T-helper 9 cell (primary cell): ENCODE data around the gene MED9.

Experiments used
- DNase-seq: peaks from one replicate; pipeline ENCODE4 v3.0.0-alpha.2; 2020

The MED9 gene

DNA sequence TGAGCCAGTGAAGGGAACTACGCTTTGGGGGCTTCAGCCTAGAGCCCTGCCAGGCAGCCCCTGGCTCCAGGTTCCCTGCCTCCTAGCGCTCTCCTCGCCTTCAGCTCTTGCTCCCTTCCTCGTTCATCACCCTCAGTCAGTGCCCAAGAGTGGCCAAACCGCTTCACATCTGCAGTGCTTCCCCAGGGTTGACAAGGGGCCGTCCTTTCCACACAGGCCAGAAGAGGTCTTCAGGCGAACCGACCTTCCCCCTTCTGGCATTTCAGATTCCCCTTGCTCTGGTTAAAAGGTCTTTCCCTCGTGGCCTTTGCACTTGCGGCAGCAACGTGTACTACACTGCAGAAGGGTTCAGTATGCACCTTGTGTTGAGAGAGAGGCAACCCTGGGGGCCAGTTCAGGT lies 15.3 kb downstream of the MED9 start:
- no peak for DNase-seq

DNA sequence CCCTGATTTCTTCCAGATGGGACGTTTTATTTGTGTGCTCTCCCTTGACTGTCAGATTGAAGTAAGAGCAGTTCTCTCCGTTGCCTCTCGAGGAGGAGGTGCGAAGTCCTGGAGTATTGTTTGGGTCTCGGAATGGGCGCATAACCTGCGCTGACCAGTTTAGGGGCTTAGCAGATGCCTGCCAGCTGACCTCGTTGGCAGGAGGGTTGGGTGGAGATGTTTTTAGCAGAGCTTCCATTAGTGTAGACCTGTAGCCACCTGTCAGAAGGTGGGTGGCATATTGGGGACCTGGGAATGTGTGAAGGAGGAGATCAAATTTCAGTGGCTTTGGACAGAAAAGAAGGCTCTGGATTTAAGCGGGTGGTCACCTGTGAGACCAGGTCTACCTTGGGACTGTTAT lies 15.8 kb downstream of the MED9 start:
- no peak for DNase-seq

DNA sequence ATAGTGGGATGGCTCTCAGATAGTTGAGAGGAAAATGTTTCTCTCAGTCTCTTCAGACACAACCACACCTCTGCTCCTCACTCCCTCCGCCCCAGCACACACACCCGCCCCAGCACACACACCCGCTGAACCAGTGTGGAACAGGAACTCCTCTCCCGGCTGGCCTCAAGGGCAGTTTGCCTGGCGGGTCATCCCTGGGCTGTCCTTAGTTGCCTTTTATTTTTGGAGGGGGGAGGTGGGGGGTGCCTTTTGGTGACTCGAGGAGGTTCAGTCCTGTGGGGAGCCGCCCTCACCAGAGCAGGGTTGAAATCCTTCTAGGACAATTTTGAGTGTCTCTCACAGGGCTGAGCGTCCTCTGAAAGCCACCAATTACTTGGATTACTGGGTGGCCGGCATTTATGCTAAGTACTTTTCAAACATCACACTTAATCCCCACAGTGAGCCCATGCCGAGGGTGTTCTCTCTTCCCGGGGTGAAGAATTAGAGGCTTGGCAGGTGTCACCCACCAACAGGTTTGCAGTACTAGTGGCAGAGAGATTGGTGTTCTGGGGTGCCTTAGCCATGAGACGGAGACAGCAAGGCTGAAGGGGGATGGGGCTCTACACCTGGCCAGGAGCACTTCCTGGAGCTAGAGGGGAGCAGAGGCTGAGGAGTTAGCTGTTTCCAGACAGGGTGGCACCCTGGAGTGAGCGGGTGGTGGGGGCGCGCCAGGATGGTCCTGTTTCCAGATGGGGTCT lies 16.6 kb downstream of the MED9 start:
- no peak for DNase-seq

DNA sequence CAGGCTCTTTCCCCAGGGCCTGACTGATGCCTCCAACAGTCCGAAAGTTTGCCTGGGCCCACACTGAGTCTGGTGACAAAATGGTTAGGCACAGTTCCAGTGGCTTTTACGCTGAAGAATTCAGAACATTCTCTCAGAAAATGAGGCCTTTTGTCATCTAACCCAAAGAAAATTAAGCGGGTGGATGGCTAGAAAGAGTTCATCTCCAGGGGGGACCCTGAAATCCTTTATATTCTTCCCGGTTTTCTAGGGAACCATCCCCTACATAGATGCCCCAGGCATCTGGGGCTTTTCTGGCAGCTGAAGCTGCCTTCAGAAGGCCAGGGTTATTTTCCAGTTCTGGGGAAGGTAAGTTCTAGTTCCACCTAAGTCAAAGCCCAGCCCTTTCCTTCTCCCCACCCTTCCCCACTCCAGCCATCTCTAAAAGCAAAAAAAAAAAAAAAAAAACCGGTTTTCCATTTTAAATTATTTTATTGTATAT lies 17.2 kb downstream of the MED9 start:
- no peak for DNase-seq

DNA sequence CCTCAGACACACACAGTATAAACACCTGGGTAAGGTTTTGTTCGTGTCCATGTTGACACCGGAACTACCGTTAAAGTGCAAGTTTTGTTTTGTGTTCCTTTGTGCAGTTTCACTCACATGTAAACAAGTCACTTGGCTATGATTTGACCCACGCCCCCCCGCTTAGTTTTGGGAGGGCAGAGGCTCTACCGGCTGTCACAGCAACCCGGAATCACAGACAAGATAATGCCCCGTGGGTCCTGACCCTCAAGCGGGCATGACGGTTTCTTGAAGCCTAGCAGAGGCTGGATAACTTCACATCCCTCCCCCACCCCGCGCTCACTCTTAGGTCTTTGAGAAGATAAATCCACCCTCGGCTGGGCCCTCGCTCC lies 17.7 kb downstream of the MED9 start:
- no peak for DNase-seq

DNA sequence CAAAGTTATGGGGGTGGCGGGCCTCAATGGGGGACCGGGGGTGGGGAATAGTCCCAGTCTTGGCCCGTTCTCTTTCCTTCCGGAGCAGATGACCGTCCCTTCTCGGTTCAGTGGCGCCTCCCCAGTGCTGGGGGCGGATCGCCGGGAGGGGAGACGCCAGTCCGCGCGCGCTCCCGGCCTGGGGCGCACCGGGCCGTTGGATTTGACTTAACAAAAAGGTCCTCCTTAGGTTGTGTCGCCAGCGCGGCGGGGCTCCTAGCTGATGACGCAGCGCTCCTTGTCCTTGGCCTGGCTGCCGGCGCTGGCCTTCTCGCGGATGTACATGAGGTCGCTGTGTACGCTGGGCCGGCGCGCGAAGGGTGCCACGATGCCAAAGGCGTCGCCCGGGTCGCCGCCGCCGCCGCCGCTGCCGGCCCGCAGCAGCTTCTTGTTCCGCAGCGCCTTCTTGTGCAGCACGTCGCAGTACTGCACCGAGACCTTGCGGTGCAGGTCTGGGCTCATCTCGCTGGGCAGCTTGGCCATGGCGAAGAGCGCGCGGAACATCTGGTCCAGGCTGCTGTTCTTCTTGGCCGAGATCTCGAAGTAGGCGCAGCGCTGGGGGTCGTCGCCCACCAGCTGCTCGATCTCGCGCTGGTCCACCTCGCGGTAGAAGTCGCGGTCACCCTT lies 18.2 kb downstream of the MED9 start:
- no peak for DNase-seq

DNA sequence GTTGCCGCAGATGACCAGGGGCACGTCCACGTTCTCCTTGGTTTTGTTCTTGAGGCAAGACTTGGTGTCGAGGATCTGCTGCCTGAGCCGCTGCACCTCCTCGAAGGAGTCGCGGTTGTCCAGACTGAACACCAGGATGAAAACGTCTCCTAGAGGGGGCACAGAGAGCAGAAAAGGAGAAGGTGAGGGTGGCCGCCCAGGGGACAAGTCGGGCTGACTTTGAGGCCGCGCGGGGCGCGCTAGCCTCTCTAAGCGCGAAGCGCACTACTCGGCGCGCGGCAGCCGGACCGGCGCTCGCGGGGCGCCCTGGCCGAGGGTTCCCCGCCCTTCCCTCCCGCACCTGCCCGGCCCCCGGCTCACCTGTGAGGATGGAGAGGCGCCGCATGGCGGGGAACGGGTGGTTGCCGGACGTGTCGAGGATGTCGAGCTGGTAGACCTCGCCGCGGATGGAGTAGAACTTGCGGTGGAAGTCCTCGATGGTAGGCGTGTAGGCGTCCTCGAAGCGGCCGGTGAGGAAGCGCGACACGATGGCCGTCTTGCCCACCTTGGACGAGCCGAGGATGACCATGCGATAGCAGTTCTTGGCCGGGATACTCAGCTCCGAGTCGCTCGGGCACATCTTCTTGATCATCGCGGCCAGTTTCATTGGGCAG lies 18.9 kb downstream of the MED9 start:
- peak; percentile 10 for DNase-seq

DNA sequence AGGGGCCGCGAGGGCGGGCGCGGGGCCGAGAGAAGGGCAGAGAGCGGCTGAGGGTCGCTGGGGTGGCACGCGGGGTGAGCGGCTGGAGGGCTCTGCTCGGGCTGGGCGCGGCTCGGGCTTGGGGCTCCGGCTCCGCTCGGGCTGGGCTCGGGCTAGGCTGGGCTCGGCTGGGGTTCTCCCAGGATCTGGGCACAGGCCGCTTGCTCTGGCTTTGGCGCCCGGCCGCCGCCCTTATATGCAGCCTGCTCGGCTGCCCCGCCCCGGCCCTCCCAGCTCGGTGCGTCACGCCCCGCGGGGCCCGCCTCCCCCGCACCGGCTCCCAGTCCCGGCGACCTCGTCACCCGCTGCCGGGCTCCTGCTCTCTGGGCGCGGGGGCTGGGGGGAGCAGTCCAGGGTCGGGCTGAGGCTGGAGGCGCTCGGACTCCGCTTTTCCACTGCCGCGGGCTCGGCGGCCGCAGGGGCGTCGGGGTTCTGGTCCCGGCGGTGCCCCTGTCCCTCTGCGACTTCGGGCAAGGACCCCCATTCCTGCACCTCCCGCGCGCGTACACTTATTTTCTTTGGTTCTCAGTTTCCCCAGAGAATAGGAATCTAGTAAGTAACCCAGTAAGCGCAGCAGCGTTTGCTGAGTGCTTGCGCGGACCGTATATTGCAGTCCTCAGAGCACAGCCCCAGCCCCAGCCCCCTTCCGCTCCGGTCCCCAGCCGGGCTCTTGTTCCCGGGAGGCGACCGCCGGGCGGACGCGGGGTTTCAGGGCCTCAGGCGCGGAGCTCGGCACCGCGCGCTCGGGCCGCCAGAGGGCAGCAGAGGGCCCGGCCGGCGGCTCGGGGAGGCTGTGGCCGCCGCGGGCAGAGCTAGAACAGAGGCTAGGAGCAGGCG lies 19.6 kb downstream of the MED9 start, which contains the start of gene RASD1:
TSS of gene RASD1 (minus strand) at position 207 of the 876 bp plus-strand sequence. CDS start 214 bp downstream, outside the sequence.
- DNase-seq: peak; percentile 73

DNA sequence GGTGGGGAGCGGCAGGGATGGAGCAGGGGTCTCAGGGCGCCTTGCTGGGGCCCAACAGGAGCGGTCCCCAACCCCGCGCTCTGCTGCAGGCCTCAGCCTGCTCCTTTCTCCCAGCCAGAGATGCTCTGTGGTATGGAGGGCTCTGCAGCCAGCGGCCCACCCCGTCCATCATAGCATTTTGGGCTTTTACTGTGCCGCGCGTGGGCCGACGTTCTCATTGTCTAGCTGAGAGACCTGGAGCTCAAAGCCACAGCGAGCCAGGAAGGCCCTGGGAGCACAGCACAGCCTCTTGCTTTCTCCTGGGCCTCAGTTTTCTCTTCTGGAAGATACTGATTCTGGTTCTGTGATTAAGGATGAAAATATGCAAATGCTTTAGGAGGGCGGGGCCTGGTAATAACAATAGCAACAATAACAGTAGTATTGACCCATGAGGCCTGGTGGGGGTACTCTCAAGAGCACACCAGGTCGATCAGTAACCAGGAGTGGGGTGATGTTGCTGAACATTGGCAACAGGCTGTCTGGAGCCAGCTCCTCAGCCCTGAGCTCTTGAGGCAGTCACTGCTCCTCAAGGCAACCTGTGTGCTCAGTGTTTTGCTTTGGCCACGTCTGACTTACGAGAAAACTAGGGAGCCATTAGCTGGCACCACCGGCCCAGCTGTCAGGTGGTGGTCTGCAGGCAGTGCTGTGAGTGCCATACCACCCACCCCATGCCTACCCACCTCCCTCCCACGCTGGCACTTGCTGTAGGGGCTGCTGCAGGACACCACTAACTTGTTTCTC lies 20.5 kb downstream of the MED9 start:
- no peak for DNase-seq

DNA sequence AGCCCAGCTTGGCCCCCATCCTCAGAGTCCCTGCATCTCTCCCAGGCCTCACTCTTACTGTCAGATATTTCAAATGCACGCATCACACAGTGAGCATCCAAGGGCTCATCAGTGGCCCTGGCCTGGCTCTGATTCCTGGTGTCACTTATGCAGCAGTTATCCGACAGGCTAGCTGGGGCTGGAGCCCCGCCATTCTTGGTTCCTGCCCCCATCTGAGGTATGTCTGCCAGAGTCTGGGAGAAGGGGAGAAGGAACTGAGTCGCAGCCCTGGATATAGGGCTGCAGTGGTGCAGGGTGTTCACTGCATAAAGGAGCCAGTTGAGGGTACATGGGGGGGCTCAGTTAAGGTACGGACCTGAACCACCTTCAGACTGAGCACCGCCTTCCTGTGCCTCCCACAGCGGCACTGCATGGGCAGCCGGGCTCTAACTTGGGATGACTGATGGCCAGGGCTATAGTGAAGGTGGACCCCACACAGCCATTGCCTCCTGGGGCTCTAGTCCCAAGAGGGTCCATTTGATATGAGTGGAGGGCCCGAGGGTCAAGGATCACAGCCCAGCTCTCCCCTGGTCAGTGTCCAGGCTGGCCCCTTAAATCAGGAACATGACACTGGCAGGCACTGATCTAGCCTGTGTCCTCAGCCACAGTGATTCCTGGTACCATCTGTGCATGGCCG lies 21.2 kb downstream of the MED9 start:
- no peak for DNase-seq

DNA sequence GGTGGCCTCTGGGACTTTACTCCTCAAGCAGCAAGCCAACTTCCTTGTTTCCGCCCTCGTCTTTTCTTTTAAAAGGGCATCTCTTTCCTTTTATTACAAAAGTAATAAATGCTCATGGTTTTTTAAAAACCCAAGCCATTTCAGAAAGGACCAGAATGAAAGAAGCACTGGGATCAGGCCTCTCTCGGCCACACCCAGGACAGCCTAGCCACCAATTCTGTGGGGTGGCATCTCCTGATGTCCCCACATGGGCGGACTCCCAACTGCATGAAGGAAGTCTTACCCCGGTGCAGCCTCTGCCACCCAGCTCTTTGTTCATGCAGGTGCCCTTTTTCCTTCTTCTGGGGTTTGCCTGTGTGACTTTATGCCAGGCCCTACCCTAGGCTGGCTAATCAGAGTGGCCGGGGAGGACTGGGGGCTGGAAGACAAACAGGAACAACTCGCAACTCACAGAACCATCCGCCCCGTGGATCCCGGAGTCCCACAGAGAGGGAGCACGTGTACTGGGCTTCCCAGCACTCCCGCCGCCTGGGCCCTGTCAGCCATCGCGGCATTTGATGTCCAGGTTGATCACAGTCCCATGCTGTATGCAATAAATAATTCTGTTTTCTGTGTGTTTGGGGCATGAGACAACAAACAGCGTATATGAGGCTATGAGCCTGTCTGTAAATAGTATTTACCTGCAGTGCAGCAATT lies 22.0 kb downstream of the MED9 start:
- no peak for DNase-seq

DNA sequence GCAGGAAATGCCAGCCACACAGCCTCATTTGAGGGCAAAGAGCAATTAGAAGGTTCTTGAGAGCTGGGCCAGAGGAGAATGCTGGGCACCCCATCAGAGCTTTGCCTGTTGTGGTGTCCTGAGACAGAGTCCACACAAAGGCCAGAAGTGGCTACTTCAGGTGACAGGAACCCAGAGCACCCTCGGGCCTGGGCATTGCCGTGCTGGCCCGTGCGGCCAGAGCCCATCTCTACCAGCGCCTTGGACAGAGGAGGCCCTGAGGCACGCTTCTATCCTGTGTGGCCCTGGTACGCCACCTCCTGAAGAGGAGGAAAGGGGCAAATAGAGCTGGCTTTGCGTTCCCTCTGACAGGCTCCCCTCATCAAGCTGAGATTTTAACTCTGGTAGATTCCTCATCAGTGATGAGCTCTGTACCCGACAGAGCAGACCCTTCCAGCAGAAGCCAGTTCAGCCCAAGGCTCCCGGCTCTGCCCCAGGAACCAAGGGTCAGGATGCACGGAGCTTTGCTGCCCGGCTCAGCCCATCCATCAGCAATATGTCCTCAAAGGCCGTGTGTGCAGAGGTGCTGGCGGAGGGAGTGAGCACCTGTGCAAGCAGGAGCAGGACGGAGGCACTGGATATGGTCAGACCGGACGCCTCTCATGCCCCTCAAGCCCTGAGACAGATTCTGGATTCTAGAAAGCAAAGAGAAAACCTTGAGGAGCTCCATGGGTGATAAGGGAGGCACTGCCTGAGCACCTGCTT lies 22.8 kb downstream of the MED9 start:
- DNase-seq: no peak

DNA sequence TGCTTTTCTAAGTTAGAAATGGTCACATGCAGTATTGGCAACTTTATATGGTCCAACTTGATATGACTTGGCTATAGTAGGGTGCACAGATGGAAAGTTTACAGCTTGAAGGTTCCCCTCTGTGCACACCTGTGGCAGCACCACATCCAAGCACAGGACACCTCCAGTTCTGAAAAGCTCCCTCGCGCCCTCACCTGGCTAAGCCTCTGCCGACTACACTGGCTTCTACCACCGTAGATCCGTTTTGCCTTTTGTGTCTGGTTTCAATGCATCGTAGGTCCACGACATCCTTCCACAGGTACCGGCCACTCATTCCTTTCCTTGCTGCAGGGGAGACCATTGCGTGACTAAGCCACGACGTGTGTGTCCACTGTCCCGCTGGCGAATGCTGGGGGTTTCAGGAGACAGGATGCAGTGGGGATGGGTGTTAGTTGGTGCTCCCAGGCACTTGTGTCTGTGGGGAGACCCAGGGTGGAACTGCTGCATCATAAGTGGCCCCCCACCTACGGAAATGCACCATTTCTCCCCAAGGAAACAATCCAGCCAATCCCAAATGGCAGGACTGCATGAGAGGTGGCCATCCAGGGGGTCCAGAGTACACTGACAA lies 24.3 kb downstream of the MED9 start:
- DNase-seq: no peak

DNA sequence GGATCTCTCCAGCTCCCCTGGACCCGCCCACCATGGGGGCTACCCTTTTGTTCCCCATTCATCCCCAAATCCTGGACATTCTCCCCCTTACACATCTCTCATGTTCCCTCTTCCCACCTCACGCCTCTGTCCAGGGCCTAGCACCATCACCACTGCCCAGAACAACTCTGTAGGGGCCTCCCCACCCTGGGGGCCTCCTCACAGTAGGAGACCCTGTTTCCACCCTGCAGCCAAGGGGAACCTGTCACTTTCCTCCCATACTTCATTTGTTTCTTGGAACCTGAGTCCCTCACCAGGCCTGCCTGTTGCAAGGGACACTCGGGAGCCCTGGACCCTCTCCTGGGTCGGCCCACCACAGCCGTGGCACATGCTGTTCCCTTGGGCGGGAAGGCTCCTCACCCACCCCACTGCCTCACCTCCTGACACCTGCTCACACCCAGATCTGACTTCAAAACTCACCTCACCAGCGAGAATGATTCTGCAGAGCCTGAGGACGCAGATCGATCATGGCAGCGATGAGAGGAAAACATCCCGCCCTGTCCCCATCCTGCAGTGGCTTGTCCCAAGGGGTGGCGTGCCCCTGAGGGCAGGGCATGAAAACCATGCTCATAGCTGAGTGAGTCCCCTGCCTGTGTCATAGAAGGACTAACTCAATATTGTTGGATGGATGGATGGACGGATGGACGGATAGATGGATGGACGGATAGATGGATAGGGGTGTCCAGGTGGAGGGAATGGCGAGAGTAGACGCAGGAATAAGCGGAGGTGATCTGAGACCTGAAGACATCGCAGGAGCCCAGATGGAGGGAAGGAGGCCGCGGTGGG lies 26.2 kb downstream of the MED9 start:
- DNase-seq: no peak

DNA sequence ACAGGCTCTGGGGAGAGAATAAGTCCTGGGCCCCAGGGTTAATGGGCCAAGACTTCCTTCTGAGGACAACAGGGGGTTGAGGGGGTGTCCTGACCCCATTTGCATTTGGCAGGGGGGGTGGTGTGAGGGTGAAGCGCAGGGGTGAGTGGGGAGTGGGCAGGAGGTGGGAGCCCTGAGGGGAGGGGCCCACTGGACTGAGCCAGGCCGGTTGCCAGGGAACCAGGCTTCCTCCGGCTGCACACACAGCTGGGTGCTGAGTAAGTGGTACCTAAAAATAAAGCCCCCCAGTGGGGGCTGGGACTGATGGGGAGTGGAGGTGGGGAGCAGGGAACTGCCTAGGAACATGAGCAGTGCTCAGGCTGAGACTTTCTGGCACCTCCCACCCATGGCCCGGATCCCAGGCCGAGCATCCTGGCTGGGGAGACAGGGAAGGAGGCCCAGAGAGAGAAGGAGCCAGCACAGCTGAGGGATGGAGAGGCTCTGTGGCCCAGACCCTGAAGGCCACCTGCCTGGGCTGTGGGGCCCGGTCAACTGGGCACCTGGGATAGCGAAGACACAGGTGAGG lies 26.8 kb downstream of the MED9 start:
- DNase-seq: no peak

DNA sequence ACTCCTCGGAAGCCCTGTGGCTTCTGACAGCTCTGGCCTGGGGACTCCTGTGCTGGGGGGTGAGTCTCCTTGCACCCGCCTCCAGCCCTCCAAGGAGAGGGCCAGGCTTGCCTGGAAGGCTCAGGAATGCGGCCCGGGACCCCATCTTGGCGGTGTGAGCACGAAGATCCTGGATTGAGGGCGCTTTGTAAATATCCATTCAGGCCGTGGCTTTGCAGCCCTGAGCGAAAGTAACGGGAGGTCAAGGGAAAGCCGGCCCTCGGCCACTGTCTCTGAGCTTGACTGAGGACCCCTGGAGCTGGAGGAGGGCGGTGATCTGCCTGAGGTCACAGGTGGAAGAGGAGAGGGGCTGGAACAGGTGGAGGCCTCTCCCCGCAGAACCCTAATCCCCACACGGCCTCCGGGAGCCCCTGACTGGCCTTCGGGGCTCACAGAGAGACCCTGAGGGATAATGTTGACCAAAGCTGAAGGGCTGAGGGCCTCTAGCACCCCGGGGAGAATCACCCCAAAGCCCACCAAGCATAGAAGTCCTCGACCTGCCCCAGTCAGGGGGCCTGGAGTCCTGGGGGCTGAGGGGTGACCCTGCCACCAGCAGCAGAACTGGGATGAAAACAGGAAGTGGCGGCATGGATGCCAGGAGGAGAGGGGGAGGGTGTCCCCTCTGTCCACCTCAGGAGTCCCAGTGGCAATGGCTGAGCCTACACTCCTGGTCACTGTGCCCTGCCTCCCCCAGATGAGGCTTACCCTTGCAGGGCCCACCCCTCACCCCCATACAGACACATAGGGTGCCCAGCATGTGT lies 27.7 kb downstream of the MED9 start:
- no peak for DNase-seq

DNA sequence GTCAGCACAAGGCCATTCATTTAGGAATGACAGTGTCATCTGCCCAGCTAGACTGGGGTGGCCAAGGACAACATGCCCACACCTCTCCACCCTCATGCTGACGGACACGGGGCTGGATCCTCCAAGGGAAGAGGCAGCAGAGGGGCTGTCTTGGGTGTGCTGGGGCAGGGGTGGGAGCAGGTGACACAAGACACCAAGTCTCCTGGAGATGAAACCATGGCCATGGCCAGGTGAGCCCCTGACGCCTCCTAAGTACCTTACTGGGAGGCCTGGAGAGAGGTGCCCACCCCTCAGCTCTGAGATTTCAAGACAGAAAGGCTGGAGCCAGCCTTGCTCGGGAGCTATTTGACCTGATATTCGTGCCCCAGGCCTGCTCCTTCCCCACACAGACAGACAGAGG lies 28.4 kb downstream of the MED9 start:
- DNase-seq: no peak
